NCI-H1092 treated with DMSO at 0.1 percent for 48 hours (cell line): ENCODE data around the gene ACAN.

ENCODE experiments used
- DNase-seq: peaks from one replicate; lab custom pipeline; 2025; lab: John Stamatoyannopoulos, UW

ACAN gene

GRCh38 chr15:88802250-88802990 is 816 bp upstream of the ACAN start:
- no peak for DNase-seq

GRCh38 chr15:88802991-88803240 is 320 bp upstream of the ACAN start:
- no peak for DNase-seq

- DNase-seq, result no peak
Observed at GRCh38 chr15:88803920-88804247, 648 bp downstream of the ACAN start.

GRCh38 chr15:88804257-88804656 is 1.0 kb downstream of the ACAN start:
- DNase-seq, result no peak

- DNase-seq, result no peak
Observed at GRCh38 chr15:88805031-88805780, 2.0 kb downstream of the ACAN start.

GRCh38 chr15:88810446-88810845 is 7.2 kb downstream of the ACAN start:
- no peak for DNase-seq

- DNase-seq, result no peak
Observed at GRCh38 chr15:88812133-88812532, 8.9 kb downstream of the ACAN start.

GRCh38 chr15:88813960-88814359 is 10.7 kb downstream of the ACAN start:
- DNase-seq, result no peak

- DNase-seq, result no peak
Observed at GRCh38 chr15:88814393-88814792, 11.2 kb downstream of the ACAN start.

GRCh38 chr15:88818920-88819319 is 15.7 kb downstream of the ACAN start:
- DNase-seq, result no peak

- DNase-seq, result no peak
Observed at GRCh38 chr15:88821993-88822392, 18.8 kb downstream of the ACAN start.

GRCh38 chr15:88828791-88829190 is 25.6 kb downstream of the ACAN start:
- DNase-seq, result no peak

GRCh38 chr15:88830016-88830415 is 26.8 kb downstream of the ACAN start:
- DNase-seq, result no peak

GRCh38 chr15:88832820-88833730 is 29.8 kb downstream of the ACAN start:
- no peak for DNase-seq

- DNase-seq, result no peak
Observed at GRCh38 chr15:88833731-88834100, 30.5 kb downstream of the ACAN start.

- DNase-seq, result no peak
Observed at GRCh38 chr15:88834211-88834812, 31.1 kb downstream of the ACAN start.

- DNase-seq, result no peak
Observed at GRCh38 chr15:88835119-88835518, 31.9 kb downstream of the ACAN start.

- DNase-seq, result no peak
Observed at GRCh38 chr15:88835646-88836045, 32.4 kb downstream of the ACAN start.

- no peak for DNase-seq
Observed at GRCh38 chr15:88838667-88839066, 35.4 kb downstream of the ACAN start.

GRCh38 chr15:88839146-88839545 is 35.9 kb downstream of the ACAN start:
- DNase-seq, result no peak

GRCh38 chr15:88839961-88840360 is 36.7 kb downstream of the ACAN start:
- no peak for DNase-seq

- no peak for DNase-seq
Observed at GRCh38 chr15:88841236-88841635, 38.0 kb downstream of the ACAN start.

- no peak for DNase-seq
Observed at GRCh38 chr15:88842156-88842555, 38.9 kb downstream of the ACAN start.
